NCI-H2081 treated with DMSO at 0.1 percent for 48 hours (cell line): Measurements from ENCODE around the gene PRR5L.

ENCODE experiments used
- DNase-seq: peaks from one replicate; lab custom pipeline; 2025; lab: John Stamatoyannopoulos, UW

PRR5L gene

GRCh38 chr11:36326524-36327419 lies 30.7 kb downstream of the PRR5L start:
- DNase-seq, result no peak

GRCh38 chr11:36328966-36329673 lies 33.0 kb downstream of the PRR5L start:
- no peak for DNase-seq

GRCh38 chr11:36330411-36330810 lies 34.3 kb downstream of the PRR5L start:
- no peak for DNase-seq

DNA sequence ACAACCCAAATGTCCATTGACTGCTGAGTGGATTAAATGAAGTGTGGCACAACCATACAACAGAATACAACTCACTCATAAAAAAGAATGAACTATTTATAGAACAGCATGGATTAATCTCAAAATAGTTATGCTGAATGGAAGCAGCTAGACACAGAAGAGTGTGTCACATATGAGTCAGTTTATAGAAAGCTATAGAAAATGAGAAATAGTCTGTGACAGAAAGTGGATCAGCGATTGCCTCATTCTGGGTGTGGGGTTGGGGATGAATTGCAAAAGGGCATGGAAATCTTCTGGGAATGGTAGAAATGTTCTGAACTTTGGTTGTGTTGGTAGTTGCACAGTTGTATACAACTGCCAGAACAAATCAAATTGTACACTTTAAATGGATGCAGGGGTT lies 37.4 kb downstream of the PRR5L start:
- DNase-seq, result no peak

- DNase-seq, result no peak
Observed at GRCh38 chr11:36333897-36334296, 37.8 kb downstream of the PRR5L start.

- DNase-seq, result no peak
Observed at GRCh38 chr11:36339888-36340287, 43.8 kb downstream of the PRR5L start.

GRCh38 chr11:36340897-36341296 lies 44.8 kb downstream of the PRR5L start:
- DNase-seq, result no peak

DNA sequence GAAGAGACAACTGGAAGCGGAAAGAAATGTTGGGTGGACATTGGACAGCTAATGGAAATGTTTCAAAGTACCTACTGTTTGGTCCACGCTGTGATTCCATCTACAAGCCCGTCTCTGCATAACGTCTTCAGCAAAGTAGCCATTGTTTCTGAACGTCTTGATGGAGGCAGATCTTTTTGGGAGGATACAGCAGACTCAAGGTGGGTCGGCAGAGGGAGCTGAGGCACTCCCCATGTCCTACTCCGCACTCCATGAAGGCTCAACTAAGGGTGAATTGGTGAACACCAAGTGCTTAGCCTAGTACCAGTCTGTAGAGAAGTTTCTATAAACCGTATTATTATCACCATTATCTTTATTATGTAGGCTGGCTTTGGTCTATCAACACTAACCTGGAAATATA lies 45.8 kb downstream of the PRR5L start:
- no peak for DNase-seq

DNA sequence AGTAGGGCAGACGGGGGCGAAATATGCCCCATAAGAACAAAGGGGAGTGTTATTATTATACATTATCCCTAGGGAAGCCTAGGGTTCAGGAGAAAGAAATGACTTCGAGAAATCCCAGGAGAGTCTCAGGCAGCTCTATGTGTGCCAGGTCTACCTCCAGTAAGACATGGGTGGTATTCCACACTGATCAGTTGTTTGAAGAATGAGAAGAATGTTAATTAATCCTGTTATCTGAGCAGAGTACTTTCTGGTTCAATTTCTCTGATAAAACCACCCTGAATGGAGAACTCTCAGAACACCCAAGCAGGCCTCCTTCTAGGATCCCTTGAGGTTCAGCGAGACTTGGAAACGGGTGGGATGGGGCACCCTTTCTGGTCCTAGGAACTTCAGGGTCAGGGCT lies 46.2 kb downstream of the PRR5L start:
- DNase-seq, result no peak

- DNase-seq, result no peak
Observed at GRCh38 chr11:36343436-36343835, 47.3 kb downstream of the PRR5L start.

DNA sequence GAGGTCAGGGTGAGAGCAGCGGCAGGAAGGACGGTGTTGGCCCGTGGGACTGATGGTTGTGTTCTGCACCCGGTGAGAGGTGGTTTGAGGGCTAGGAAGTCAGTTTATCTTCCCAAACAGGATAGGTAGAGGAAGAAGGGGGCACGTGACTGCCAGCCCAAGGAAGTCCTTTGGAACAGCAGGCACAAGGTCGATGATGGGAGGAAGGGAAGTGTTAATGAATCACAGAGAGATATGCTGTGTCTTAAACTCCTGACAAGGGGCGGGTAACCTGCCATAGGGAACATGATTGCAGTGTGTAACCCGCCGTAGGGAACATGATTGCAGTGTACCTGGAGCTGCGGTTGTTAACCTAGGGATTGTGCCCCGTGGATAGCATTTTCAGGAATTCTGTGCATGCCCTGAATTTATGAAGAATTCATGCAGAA lies 49.0 kb downstream of the PRR5L start:
- no peak for DNase-seq

DNA sequence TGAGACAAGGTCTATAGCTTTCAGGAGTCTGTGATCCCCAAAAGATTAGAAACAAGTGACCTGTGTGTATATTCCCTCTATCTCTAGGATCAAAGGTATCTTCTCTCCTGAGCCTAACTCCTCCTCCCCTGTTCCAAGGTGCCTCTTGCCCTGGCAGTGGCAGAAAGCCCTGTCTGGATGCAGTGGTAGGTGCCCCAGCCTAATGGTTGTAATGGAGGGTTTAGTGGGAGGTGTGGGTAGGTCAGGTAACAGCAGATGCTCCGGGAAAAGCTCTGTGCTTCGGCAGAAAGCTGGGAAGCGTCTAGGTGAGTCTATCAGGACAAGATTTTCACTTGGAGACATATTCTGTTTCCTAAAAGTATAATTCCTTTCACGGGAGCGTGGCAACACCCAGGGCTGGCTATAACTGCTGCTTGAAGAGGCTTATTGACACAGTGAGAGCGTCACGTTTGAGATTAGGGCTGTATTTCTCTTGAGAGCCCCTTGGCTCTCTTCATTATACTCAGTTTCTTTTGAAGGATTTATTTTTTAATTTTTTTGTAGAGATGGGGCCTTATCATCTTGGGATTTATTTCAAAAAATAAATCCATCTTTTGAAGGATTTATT lies 49.5 kb downstream of the PRR5L start:
- no peak for DNase-seq

GRCh38 chr11:36346562-36347383 lies 50.7 kb downstream of the PRR5L start:
- DNase-seq, result no peak

DNA sequence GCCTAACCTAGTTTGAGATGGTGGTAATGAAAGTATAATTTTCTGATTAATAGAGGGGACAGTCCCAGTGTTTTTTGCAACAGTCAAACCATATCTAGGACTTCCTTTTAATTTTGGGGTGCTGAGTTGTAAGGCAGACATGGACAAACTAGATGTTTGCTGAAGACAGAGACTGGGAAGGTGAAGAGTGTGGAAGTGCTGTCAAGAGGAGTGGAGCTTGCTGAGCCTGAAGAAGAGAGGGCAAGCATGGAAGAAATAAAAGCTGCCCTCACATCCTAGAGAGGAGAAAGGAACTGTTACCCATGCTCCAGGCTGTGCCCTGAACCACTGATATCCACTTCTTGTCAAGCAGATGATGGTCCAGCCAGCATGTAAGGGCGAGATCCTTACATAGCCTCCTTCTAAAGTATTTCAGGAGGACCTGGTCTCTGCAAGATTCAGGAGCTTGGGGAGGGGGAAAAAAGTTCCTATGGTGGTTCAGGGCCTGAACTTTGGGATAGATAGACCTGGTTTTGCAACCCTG lies 51.4 kb downstream of the PRR5L start:
- DNase-seq, result no peak

GRCh38 chr11:36349351-36350136 lies 53.5 kb downstream of the PRR5L start:
- DNase-seq, result no peak

DNA sequence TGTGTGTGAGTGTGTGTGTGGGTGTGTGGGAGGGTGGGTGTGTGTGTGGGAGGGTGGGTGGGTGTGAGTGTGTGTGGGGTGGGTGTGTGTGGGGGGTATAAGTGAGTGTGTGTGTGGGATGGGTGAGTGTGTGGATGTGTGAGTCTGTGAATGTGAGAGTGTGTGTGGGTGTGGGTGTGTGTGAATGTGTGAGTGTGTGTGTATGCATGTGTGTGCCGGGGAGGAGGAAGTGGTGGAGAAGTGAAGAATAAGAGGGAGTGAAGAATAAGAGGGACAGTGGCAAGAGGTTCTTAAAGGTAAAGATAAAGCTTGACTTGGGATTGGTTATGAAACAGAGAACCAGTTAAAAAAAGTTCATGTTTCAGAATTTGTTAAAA lies 54.0 kb downstream of the PRR5L start:
- DNase-seq, result no peak

DNA sequence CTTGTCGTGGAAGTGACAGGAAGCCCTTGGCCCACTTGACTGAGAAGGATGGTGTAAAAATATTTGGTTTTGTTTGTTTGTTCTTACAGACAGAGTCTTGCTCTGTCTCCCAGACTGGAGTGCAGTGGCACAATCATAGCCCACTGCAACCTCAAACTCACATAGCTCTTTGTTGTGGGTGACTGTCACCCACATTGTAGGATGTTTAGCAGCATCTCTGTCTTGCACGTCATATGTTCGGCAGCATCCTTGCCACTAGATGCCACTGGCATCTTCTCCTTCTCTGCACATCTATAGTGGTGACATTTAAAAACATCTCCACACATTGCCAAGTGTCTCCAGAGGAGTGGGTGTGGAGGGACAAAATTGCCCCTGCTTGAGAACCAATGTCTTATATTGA lies 56.8 kb downstream of the PRR5L start:
- no peak for DNase-seq

DNA sequence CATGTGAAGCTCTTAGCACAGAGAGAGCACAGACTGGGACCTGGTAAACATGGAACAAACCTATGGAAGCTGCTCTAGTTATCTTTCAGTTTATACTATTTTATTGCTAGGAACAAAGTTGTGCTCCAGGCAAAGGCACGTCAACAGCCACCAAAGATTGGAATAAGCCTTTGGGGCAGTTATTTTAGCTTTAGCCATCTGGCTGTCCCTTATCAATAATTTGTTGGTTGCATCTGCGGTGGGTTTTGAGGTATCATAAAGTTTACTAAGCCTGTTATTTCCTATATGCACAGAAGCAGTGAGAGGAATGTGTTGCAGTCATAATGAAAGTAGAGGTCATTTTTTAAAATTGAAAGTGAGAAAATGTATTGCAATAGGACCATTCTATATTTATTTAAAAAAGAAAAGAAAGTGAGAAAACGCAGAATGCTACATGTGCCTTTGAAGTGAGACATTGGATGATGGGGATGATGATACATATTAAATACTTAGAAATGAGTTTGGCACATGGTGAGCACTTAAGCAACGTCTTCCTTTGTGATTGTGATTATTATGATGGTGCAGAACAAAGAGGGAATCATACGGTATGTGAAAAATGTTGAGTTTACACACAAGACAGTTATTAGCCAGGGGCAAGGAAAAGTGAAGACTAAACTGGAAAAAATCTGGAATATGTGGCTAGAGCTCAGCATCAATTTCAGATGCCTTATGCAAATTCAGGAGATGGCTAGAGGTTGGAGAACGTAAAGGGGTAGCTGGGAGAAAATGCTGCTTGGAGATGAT lies 58.3 kb downstream of the PRR5L start:
- DNase-seq, result no peak

DNA sequence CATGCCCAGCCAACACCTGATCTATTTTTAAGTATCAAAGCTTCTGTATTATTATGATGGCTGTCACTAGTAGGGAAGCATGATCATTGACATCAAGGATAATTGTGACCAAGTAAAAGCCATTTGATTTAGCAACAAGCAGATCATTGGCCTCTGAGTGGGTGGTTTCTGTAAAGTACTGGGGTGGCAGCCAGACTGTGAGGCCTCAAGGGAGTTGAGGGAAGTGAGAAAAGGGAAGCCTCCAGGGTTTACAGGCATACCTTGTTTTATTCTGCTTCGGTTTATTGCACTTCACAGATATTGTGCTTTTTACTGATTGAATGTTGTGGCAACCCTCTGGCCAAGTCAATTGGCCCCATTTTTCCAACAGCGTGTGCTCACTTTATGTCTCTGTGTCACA lies 60.1 kb downstream of the PRR5L start:
- no peak for DNase-seq

DNA sequence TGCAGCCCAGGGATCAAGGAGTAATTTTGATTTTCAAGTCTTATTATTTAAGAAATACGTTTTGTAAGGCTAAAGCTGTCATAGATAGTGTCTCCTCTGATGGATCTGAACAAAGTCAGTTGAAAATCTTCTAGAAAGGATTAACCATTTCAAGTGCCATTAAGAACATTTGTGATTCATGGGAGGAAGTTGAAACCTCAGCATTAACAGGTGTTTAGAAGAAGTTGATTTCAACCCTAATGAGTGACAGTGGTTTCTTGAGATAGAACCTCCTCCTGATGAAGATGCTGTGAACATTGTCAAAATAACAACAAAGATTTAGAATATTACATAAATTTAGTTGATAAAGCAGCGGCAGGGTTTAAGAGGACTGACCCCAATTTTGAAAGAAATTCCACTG lies 61.7 kb downstream of the PRR5L start:
- DNase-seq, result no peak
